HEK293 (cell line): Measurements from ENCODE around the gene CHRM4.

Experiments
- CTCF ChIA-PET: fragments of 350-600 bp; formaldehyde crosslinking; extraction: SDS; loops from one replicate; lab custom pipeline; 2021; ENCODE audit warnings: antibody characterized with exemption; lab: Yijun Ruan, JAX
- POLR2A ChIA-PET: fragments of 300-600 bp; formaldehyde crosslinking; extraction: SDS; loops from one replicate; lab custom pipeline; 2020; ENCODE audit warnings: antibody characterized with exemption, inconsistent platforms; lab: Yijun Ruan, JAX
- H3K27ac ChIP-seq: fragments of 200-500 bp; sonication (Bioruptor generic); 2 replicates; pipeline ENCODE4 v1.5.1; 2014; ENCODE audit warnings: low read depth, low read length, control low read depth, inconsistent platforms; ENCODE audit errors: extremely low read depth
- H3K36me3 ChIP-seq, 2 experiments: fragments of 200-500 bp in 1 of 2; sonication (Bioruptor generic) in 1 of 2; 1 replicate in 1 of 2; 2 replicates in 1 of 2; pipeline ENCODE4 v1.5.1; 2014 to 2017; ENCODE audit warnings: inconsistent platforms in 2 of 2, low read length in 2 of 2; ENCODE audit not compliant: control insufficient read depth in 2 of 2, insufficient read depth in 1 of 2
- H3K4me1 ChIP-seq: fragments of 200-500 bp; sonication (Bioruptor generic); 2 replicates; pipeline ENCODE4 v1.5.1; 2014; ENCODE audit warnings: mild to moderate bottlenecking, low read length, inconsistent platforms; ENCODE audit not compliant: control insufficient read depth, insufficient read depth
- H3K4me3 ChIP-seq: 2 replicates; pipeline ENCODE4 v1.5.1; 2011; ENCODE audit warnings: low read depth, mild to moderate bottlenecking, control low read depth, low read length, moderate library complexity
- H3K9me3 ChIP-seq: fragments of 200-500 bp; sonication (Bioruptor generic); 2 replicates; pipeline ENCODE4 v1.5.1; 2014; ENCODE audit warnings: low read depth, low read length, inconsistent platforms; ENCODE audit not compliant: control insufficient read depth, insufficient read depth
- GLIS1 ChIP-seq: fragments of 450-650 bp; formaldehyde crosslinking; IDR thresholded peaks from 2 replicates; pipeline ENCODE4 v1.5.1; 2016; ENCODE audit warnings: missing biosample characterization, missing genetic modification characterization
- GLIS2 ChIP-seq: fragments of 450-650 bp; formaldehyde crosslinking; IDR thresholded peaks from 2 replicates; pipeline ENCODE4 v1.5.1; 2016; ENCODE audit warnings: missing biosample characterization, missing genetic modification characterization
- HIC1 ChIP-seq: fragments of 450-650 bp; formaldehyde crosslinking; IDR thresholded peaks from 2 replicates; pipeline ENCODE4 v1.5.1; 2016; ENCODE audit warnings: missing biosample characterization, missing genetic modification characterization
- KLF7 ChIP-seq: fragments of 450-650 bp; formaldehyde crosslinking; IDR thresholded peaks from 2 replicates; pipeline ENCODE4 v1.5.1; 2016; ENCODE audit warnings: missing biosample characterization, missing genetic modification characterization, borderline replicate concordance
- PATZ1 ChIP-seq: fragments of 450-650 bp; formaldehyde crosslinking; IDR thresholded peaks from 2 replicates; pipeline ENCODE4 v1.5.1; 2016; ENCODE audit warnings: missing biosample characterization, missing genetic modification characterization
- SCRT2 ChIP-seq: fragments of 450-650 bp; formaldehyde crosslinking; IDR thresholded peaks from 2 replicates; pipeline ENCODE4 v1.5.1; 2016; ENCODE audit warnings: missing biosample characterization, missing genetic modification characterization
- ZIC2 ChIP-seq: fragments of 450-650 bp; formaldehyde crosslinking; IDR thresholded peaks from 2 replicates; pipeline ENCODE4 v1.5.1; 2016; ENCODE audit warnings: missing biosample characterization, missing genetic modification characterization
- ZNF10 ChIP-seq: fragments of 450-650 bp; formaldehyde crosslinking; IDR thresholded peaks from 2 replicates; pipeline ENCODE4 v1.5.1; 2017; ENCODE audit warnings: missing biosample characterization, missing genetic modification characterization
- ZNF155 ChIP-seq: fragments of 450-650 bp; formaldehyde crosslinking; IDR thresholded peaks from 2 replicates; pipeline ENCODE4 v1.5.1; 2016; ENCODE audit warnings: missing biosample characterization, missing genetic modification characterization
- ZNF214 ChIP-seq: fragments of 450-650 bp; formaldehyde crosslinking; IDR thresholded peaks from 2 replicates; pipeline ENCODE4 v1.5.1; 2017; ENCODE audit warnings: missing biosample characterization, mild to moderate bottlenecking, missing genetic modification characterization, borderline replicate concordance
- ZNF26 ChIP-seq: fragments of 450-650 bp; formaldehyde crosslinking; IDR thresholded peaks from 2 replicates; pipeline ENCODE4 v1.5.1; 2016; ENCODE audit warnings: missing biosample characterization, missing genetic modification characterization
- ZNF274 ChIP-seq, 2 experiments: fragments of 200-500 bp in 1 of 2; fragments of 450-650 bp in 1 of 2; sonication (Bioruptor generic) in 1 of 2; formaldehyde crosslinking in 1 of 2; IDR thresholded peaks; 2 replicates each; pipeline versions ENCODE4 v1.5.1 to v1.6.1; 2014 to 2016; ENCODE audit warnings: borderline replicate concordance in 1 of 2, inconsistent platforms in 1 of 2, low read length in 1 of 2, missing biosample characterization in 1 of 2, missing genetic modification characterization in 1 of 2
- ZNF350 ChIP-seq: fragments of 450-650 bp; formaldehyde crosslinking; IDR thresholded peaks from 2 replicates; pipeline ENCODE4 v1.5.0; 2017; ENCODE audit warnings: missing biosample characterization, mild to moderate bottlenecking, missing genetic modification characterization
- ZNF354C ChIP-seq: fragments of 450-650 bp; formaldehyde crosslinking; IDR thresholded peaks from 2 replicates; pipeline ENCODE4 v1.5.1; 2016; ENCODE audit warnings: missing biosample characterization, missing genetic modification characterization, low read depth, borderline replicate concordance
- ZNF362 ChIP-seq: fragments of 450-650 bp; formaldehyde crosslinking; IDR thresholded peaks from 2 replicates; pipeline ENCODE4 v1.5.1; 2016; ENCODE audit warnings: missing biosample characterization, missing genetic modification characterization
- ZNF423 ChIP-seq: fragments of 450-650 bp; formaldehyde crosslinking; IDR thresholded peaks from 2 replicates; pipeline ENCODE4 v1.5.1; 2016; ENCODE audit warnings: missing biosample characterization, missing genetic modification characterization
- ZNF544 ChIP-seq: fragments of 450-650 bp; formaldehyde crosslinking; IDR thresholded peaks from 2 replicates; pipeline ENCODE4 v1.5.0; 2017; ENCODE audit warnings: missing biosample characterization, missing genetic modification characterization
- ZNF626 ChIP-seq: fragments of 450-650 bp; sonication (Bioruptor Pico); formaldehyde crosslinking; IDR thresholded peaks from 2 replicates; pipeline ENCODE4 v1.5.1; 2018; ENCODE audit warnings: missing biosample characterization, missing genetic modification characterization, inconsistent platforms
- ZNF660 ChIP-seq: fragments of 450-650 bp; IDR thresholded peaks from 2 replicates; pipeline ENCODE4 v1.5.1; 2018; ENCODE audit warnings: missing biosample characterization, mild to moderate bottlenecking, missing genetic modification characterization
- ZNF692 ChIP-seq: fragments of 450-650 bp; formaldehyde crosslinking; IDR thresholded peaks from 2 replicates; pipeline ENCODE4 v1.5.1; 2016; ENCODE audit warnings: missing biosample characterization, missing genetic modification characterization
- ZNF76 ChIP-seq: fragments of 450-650 bp; formaldehyde crosslinking; IDR thresholded peaks from 2 replicates; pipeline ENCODE4; 2016; ENCODE audit warnings: low read depth, missing biosample characterization, missing genetic modification characterization, borderline replicate concordance
- ZXDB ChIP-seq: fragments of 450-650 bp; formaldehyde crosslinking; IDR thresholded peaks from 2 replicates; pipeline ENCODE4 v1.5.1; 2016; ENCODE audit warnings: missing biosample characterization, missing genetic modification characterization

Gene CHRM4

GRCh38 chr11:46338988-46339666, 52.4 kb downstream of the CHRM4 start:
- H3K27ac ChIP-seq: peak overlapping the region; percentile 11; the same call in 1 of the 2 replicates
- no peaks in the 10 kb centered on the region for H3K36me3 ChIP-seq
- no peak overlapping the region for H3K4me3 ChIP-seq
- TF ChIP-seq ZNF692 (tag by site-specific recombination) (peak; percentile 87; the same call in 1 of the 2 replicates), PATZ1 (tag by site-specific recombination) (peak; percentile 56), ZNF660 (tag by site-specific recombination) (no peak), ZXDB (0 out of 2 replicates have a peak, but pooled peaks have one; percentile 33), SCRT2 (0 out of 2 replicates have a peak, but pooled peaks have one; percentile 13), ZNF423 (0 out of 2 replicates have a peak, but pooled peaks have one; percentile 46), ZNF626 (tag by site-specific recombination) (no peak), ZNF274 (IDR thresholded peaks at IDR 0.05; ENCODE audit: low read length) (no peak), ZNF274 (tag by site-specific recombination; IDR thresholded peaks at IDR 0.05; ENCODE audit: borderline replicate concordance) (no peak), GLIS1 (tag by site-specific recombination) (peak; percentile 72), ZNF350 (tag by site-specific recombination) (no peak), ZNF10 (no peak), ZNF76 (no peak), ZIC2 (tag by site-specific recombination) (peak; percentile 91), GLIS2 (peak; percentile 76), ZNF544 (tag by site-specific recombination) (no peak), HIC1 (tag by site-specific recombination) (peak; percentile 45; the same call in 1 of the 2 replicates)
- H3K4me1 ChIP-seq: peaks cover 6% of the 10 kb centered on the region; the same call in 1 of the 2 replicates
- POLR2A ChIA-PET: no interaction called here
- H3K9me3 ChIP-seq: no peaks in the 10 kb centered on the region
- CTCF ChIA-PET: interaction anchor here (0.7 to 1.5 kb wide), 7 partner anchors 8 to 537 kb away, joined by 3 to 5 read pairs (median 4); partner anchors contain the start of gene DGKZ

- no peaks in the 10 kb centered on the region for H3K9me3 ChIP-seq
- H3K36me3 ChIP-seq: no peaks in the 10 kb centered on the region
- TF ChIP-seq ZNF155 (tag by site-specific recombination) (no peak), ZNF362 (tag by site-specific recombination) (0 out of 2 replicates have a peak, but pooled peaks have one; percentile 2), ZNF354C (tag by site-specific recombination) (no peak), ZNF26 (tag by site-specific recombination) (no peak), KLF7 (no peak), ZNF214 (tag by site-specific recombination) (no peak)
- peaks cover 6% of the 10 kb centered on the region; the same call in 1 of the 2 replicates for H3K4me1 ChIP-seq
- CTCF ChIA-PET: interaction anchor here (0.7 to 1.0 kb wide), 3 partner anchors 9 to 152 kb away, joined by 3 to 5 read pairs (median 4); partner anchors contain the start of gene DGKZ
- H3K4me3 ChIP-seq: no peak overlapping the region
- POLR2A ChIA-PET: no interaction called here
- H3K27ac ChIP-seq: peak overlapping the region; percentile 11; the same call in 1 of the 2 replicates
Observed at GRCh38 chr11:46338636-46338987, 53.0 kb downstream of the CHRM4 start.
